Activated CD4-positive, CD25-positive, alpha-beta regulatory T cell (primary cell): ENCODE results near the gene ARPIN.
"Not testable (repeated sequence)": the region's sequence is repeated elsewhere in the genome, so short reads cannot be mapped to it uniquely, and the experiment has no call there.

Source experiments
- DNase-seq, 4 experiments: peaks; one replicate each; lab custom pipeline; 2025; lab: John Stamatoyannopoulos, UW

The ARPIN gene

DNA sequence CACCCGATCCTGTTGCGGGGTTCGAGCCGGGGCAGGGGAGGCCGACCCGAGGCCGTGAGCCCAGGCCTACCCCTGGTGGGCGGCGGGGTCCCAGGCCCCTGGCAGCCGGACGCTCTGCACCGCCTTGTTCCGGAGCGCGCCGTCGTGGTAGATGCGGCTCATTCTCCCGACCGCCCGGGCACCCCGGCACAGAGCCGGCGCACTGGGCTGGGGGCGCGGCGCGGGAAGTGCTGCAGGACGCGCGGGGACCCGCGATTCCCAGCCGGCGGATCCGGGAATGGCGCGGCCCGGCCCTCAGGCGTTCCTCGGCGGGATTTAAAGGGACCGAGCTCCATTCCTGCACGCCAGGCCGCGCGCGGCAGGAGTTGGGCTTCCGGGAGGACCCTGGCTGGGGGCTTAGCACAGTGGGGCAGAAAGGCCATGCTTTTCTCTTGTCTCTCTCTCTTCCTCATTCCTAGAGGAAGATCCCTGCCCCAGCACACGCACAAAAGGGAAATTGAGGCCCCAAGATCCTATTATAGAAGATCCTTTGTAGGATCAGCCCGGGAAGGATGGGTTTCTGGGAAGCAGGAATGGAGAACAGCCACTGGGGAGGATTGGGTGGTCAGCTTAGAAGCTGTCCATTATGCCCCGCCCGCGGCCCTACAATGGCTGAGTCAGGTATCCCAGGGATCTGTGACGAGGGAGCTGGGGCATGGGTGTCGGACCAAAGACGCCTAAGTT lies at the start of gene ARPIN:
Gene ARPIN (minus strand): TSS at position 279 of the 723 bp plus-strand sequence. CDS start 117 bp downstream, at position 162.
- DNase-seq = no peak

DNA sequence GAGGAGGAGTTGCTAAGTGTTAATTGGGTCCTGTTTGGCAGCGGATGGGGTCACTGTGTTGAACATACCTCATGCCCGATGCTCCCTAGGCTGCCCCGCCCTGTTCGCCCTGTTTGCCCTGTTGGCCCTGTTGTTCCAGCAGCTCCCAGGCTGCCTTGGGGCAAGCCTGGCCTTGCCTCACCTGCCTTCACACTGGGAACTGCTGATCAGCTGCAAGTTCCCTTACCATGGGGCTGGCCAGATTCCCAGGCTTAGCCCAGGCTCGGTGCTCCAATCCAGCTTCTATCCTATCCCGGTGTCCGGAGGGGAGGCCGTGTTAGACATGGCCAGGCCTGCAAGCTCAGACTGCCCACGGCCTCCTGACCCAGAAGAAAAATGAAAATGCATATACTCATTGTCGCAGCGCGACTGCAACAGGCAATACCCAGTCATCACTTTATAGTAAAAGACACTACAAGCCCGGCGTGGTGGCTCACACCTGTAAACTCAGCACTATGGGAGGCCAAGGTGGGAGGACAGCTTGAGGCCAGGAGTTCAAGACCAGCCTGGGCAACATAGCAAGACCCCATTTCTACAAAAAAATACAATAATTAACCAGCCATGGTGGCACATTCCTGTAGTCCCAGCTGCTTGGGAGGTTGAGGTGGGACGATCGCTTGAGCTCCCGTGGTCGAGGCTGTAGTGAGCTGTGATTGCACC lies 45.5 kb upstream of the ARPIN start:
- DNase-seq = no peak

- DNase-seq = not testable (repeated sequence)
Measured at GRCh38 chr15:89955449-89955998, 42.8 kb upstream of the ARPIN start.

- no peak for DNase-seq
Measured at GRCh38 chr15:89954541-89954940, 41.8 kb upstream of the ARPIN start.

GRCh38 chr15:89948796-89949195 lies 36.0 kb upstream of the ARPIN start:
- DNase-seq = no peak

DNA sequence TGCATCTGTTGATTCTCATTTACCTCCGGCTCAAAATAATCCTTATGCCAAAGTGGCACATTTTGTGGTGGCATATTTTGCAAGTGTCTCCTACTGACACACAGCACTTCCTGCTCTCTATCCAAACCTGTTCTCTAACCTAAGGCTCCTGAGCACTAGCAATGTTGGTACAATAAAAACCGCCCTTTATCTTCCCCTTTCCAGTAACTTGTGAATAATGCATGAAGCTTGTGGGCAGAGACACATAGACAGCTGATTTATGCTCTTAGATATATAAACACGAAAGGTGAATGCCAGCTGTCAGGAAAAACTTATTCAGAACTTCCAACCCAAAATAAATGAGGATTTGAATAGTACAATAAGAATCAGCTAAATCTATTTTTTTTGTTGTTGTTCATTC lies 34.6 kb upstream of the ARPIN start:
- DNase-seq = no peak

DNA sequence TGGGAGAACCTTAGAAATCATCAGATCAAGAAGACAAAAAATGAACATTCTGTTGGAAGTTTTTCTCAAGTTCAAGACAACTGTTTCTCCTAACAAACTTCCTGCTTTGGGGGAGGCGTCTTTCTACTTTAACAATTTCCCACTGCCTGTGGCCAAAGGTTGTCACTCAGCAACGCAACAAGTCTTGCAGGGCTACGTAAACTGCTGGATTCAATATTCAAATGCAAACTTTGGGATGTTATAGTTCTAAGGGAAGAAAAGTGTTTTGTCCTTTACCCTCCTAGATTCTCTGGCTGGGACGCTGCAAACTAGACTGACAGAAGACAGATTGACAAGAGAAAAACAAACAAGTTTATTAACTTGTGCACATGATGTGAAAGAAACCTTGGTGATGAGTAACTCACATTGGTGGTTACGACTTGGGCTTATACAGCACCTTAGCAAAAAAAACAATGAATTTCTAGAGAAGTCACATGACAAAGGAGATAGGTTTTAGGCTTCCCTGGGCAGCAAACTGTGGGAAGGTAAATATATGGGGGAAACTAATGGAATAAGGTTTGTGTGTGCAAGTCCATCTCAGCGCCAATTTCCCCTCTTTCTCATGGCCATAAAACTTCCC lies 34.0 kb upstream of the ARPIN start:
- DNase-seq = no peak

DNA sequence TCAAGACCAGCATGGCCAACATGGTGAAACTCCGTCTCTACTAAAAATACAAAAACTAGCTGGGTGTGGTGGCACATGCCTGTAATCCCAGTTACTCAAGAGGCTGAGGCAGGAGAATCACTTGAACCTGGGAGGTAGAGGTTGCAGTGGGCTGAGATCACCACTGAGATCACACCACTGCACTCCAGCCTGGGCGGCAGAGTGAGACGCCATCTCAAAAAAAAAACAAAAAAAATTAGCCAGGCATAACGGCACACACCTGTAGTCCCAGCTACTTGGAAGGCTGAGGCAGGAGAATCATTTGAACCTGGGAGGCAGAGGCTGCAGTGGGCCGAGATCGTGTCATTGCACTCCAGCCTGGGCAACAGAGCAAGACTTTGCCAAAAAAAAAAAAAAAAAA lies 31.0 kb upstream of the ARPIN start:
- not testable (repeated sequence) for DNase-seq

- DNase-seq = no peak
Measured at GRCh38 chr15:89939910-89940309, 27.2 kb upstream of the ARPIN start.

GRCh38 chr15:89939377-89939776 lies 26.6 kb upstream of the ARPIN start:
- not testable (repeated sequence) for DNase-seq

DNA sequence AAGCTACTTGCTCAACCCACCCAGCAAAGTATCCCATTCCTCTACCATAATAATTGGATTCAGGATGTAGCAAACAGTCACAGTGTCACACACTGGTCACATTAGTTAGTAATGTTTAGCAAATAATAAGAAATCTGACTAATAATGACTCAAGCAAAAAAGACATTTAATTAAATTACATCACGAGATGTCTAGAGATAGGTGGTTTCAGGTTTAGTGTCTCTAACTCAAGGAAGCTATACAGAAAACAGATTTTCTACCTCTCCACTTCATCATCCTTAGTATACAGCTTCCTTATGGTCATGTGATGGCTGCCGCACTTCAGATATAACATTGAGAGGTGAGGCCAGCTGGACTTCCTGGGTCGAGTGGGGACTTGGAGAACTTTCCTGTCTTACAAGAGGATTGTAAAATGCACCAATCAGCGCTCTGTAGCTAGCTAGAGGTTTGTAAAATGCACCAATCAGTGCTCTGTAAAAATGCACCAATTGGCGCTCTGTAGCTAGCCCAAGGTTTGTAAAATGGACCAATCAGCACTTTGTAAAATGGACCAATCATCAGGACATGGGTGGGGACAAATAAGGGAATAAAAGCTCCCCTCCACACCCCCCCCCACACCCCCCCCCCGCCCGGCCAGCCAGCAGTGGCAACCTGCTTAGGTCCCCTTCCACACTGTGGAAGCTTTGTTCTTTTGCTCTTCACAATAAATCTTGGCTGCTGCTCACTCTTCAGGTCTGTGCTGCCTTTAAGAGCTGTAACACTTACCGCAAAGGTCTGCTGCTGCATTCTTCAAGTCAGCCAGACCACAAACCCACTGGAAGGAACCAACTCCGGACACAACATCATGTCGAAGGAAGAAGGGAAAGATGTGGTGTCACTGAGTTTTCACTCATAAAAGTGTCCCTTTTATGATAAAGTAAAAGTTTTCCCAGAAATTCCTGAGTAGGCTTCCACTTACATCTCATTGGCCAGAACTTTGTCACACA lies 24.9 kb upstream of the ARPIN start:
- no peak for DNase-seq

- no peak for DNase-seq
Measured at GRCh38 chr15:89936786-89937265, 24.1 kb upstream of the ARPIN start.

DNA sequence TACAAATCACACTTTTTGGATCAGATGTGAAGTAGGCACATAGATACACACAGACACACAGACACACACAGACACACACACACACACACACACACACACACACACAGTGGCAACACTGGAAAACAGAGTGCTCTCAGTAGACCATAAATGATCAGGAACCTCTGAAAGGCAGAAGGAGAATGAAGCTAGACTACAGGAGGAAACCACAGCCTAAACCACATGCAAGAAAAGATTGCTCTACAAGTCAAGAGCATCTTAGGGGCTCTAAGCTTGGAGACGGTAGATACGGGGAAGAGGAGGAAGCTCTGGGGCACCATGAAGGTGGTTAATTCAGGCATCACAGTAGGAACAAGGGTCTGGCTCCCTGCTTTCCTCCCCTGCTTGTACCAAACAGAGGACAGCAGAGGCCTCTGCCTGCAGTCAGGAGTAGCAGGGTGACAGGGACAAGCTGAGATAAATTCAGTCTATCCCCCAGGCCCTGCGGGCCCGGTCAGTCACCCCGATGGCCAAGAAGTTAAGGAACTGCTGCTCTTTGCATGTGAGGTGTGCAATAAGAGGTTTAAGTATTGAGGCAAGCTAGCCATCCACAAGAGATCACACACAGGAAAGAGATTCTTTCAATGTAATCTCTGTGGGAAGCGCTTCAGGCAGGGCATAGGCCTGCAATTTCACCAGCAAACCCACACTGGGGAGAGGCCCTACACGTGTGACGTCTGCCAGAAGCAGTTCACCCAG lies 23.5 kb upstream of the ARPIN start:
- DNase-seq = no peak

- no peak for DNase-seq
Measured at GRCh38 chr15:89932880-89933279, 20.1 kb upstream of the ARPIN start.

DNA sequence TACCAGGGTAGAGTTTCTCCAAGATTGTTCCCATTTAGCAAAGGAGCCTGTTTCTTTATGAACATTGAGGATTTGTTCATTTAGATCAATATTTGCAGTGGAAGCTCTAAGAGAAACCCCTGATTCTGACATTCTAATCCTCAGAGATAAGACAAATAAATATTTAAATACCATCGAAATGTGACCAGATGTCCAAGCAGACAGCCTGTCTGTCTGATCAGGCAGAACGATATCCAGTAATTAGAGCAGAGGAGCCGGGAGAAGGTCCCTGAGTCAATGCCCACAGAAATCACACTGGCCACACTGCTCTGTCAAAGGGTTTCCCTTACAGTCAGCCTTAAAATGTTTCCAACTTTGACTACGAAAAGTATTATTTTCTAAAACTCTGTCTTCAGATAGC lies 15.7 kb upstream of the ARPIN start:
- DNase-seq = no peak

- DNase-seq = no peak
Measured at GRCh38 chr15:89926158-89926557, 13.4 kb upstream of the ARPIN start.

GRCh38 chr15:89917442-89918101 lies 4.8 kb upstream of the ARPIN start:
- no peak for DNase-seq

- DNase-seq = no peak
Measured at GRCh38 chr15:89916660-89917059, 3.9 kb upstream of the ARPIN start.

DNA sequence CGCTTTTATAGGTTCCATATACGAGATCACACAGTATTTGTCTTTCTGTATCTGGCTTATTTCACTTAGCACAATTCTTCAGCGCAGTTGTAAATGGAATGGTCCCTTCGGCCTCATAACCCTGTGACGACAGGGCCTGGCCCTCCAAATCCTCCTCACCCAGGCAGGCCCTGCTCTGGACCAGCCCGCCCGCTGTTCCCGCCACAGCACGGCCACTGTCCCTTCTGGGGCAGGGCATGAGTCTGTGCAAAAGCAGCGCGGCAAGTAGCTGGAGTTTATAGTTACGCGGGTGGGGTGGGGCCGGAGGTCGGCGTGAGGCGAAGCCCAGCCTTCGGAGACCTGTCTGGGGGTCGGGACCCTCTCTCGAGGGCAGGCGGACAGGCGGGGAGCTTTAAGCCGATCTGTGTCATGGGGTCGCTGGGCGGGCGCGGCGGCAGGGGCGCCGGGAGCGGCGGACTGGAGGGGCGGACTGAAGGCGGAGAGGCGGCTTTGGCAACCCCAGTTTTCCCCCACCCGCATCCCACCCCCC lies 543 bp downstream of the ARPIN start:
- no peak for DNase-seq
